NCI-H2227 treated with DMSO at 0.1 percent for 48 hours (cell line): Measurements from ENCODE around the gene FBXO24.
"Not testable (repeated sequence)": the region's sequence is repeated elsewhere in the genome, so short reads cannot be mapped to it uniquely, and the experiment has no call there.

Experiments used
- DNase-seq: peaks from one replicate; lab custom pipeline; 2025; lab: John Stamatoyannopoulos, UW

The FBXO24 gene

GRCh38 chr7:100561491-100562194 lies 24.5 kb upstream of the FBXO24 start:
- DNase-seq: no peak

GRCh38 chr7:100562195-100563099 lies 23.7 kb upstream of the FBXO24 start:
- no peak for DNase-seq

GRCh38 chr7:100563100-100563564 lies 23.0 kb upstream of the FBXO24 start:
- no peak for DNase-seq

- DNase-seq: peak; percentile 27
Observed at GRCh38 chr7:100563809-100564400, 22.2 kb upstream of the FBXO24 start.

GRCh38 chr7:100564405-100564804 lies 21.7 kb upstream of the FBXO24 start:
- DNase-seq: not testable (repeated sequence)

- DNase-seq: no peak
Observed at GRCh38 chr7:100565133-100565571, 21.0 kb upstream of the FBXO24 start.

- no peak for DNase-seq
Observed at GRCh38 chr7:100566018-100566531, 20.1 kb upstream of the FBXO24 start.

GRCh38 chr7:100567031-100567730 lies 18.9 kb upstream of the FBXO24 start:
- no peak for DNase-seq

GRCh38 chr7:100567751-100568175 lies 18.4 kb upstream of the FBXO24 start:
- no peak for DNase-seq

GRCh38 chr7:100568176-100568895 lies 17.8 kb upstream of the FBXO24 start:
- DNase-seq: no peak

- DNase-seq: no peak
Observed at GRCh38 chr7:100568896-100569844, 17.0 kb upstream of the FBXO24 start.

GRCh38 chr7:100570954-100571828 lies 14.9 kb upstream of the FBXO24 start:
- no peak for DNase-seq

GRCh38 chr7:100571829-100572116 lies 14.4 kb upstream of the FBXO24 start:
- no peak for DNase-seq

GRCh38 chr7:100572281-100572948 lies 13.7 kb upstream of the FBXO24 start:
- DNase-seq: no peak

- no peak for DNase-seq
Observed at GRCh38 chr7:100572949-100573675, 13.0 kb upstream of the FBXO24 start.

- DNase-seq: no peak
Observed at GRCh38 chr7:100573691-100574361, 12.3 kb upstream of the FBXO24 start, which contains the start of gene SAP25. Gene SAP25, minus strand, starts transcription at chr7:100573900. Its CDS starts 158 bp downstream, at chr7:100573742.
